GM21737 (cell line): ENCODE results near the gene NOP53.
"Not testable (repeated sequence)": the region's sequence is repeated elsewhere in the genome, so short reads cannot be mapped to it uniquely, and the experiment has no call there.

Experiments
- ATAC-seq: cut with Tn5 transposase; IDR thresholded peaks from one replicate; pipeline ENCODE4 v1.9.1; 2021; ENCODE audit warnings: mild to moderate bottlenecking, moderate library complexity; ENCODE audit not compliant: unreplicated experiment

The NOP53 gene

DNA sequence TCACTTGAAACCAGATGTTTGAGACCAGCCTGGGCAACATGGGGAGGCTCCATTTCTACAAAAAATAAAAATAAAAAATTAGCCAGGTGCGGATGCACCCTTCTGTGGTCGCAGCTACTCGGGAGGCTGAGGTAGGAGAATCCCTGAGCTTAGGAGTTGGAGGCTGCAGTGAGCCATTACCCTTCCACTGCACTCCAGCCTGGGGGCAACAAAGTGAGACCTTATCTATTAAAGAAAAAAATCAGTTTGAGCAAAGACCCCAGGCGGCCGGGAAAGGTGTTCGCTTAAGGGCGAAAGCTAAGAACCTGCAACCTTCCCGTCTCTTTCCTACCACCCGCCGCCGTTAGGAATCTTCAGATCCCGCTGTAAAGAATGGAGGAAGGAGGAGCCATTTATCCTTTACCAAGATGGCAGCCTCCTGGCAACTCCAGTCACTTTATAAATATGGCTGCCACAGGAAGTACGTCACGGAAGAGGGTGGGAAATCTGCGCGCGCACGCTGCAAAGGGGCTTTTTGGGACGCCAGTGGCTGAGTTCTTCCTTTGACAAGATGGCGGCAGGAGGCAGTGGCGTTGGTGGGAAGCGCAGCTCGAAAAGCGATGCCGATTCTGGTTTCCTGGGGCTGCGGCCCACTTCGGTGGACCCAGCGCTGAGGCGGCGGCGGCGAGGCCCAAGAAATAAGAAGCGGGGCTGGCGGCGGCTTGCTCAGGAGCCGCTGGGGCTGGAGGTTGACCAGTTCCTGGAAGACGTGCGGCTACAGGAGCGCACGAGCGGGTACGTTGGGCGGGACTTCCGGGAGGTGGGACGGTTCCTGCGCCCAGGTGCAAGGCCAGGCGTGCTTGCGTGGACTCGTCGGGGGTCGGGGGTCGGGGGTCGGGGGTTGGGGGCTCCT lies at the start of gene NOP53:
NOP53 (plus strand) TSS at position 537 of the 892 bp plus-strand sequence; CDS start at position 551, 14 bp downstream.
- peak; percentile 54 for ATAC-seq

DNA sequence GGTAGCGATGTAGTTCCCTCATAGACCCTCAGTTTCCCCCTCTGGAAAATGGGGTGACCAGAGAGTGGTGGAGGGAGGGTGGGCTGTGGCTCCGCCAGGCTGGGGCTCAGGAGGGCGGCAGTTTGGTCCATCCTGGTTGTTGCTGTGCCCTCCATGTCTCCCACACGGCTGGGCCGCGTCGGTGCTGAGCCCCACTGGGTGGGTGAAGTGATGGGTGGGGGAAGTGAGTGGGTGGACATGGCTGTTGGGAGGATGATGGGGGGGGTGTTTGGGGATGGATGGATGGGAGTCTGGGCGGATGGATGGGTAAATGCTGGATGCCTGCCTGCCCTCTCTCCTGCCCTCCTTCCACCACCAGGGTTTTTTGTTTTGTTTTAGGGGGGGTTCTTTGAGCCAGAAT lies 48.7 kb upstream of the NOP53 start:
- no peak for ATAC-seq

DNA sequence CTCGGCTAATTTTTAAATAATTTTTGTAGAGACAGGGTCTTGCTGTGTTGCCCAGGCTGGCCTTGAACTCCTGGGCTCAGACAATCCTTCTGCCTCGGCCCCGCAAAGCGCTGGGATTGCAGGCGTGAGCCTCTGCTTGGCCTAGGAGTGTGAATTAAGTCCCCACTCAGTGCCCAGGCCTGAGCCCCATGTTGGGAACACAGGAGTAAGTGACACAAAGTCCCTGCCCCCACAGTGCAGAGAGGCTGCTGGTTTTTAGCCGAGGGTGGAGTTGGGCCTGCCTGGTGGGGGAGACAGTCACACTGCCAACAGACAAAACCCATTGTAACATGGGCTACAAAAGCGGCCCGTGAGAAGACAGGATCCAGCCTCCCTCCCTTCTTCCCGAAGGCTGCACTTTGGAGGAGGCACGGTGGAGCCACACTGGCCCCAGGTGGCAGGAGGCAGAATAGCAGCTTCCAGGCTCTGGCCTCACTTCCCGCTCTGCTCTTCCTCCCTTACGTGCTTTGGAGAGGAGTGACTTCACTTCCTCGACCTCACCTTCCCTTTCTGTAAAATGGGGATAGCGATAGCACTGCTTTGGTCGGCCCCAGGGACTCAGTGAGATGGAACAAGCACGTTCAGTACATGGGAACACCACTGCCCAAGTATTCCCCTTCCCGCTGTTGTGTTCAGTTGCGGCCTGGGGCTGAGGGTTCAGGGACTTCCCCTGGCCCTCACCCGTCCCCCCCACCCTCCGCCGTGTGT lies 47.3 kb upstream of the NOP53 start:
- ATAC-seq, result no peak

DNA sequence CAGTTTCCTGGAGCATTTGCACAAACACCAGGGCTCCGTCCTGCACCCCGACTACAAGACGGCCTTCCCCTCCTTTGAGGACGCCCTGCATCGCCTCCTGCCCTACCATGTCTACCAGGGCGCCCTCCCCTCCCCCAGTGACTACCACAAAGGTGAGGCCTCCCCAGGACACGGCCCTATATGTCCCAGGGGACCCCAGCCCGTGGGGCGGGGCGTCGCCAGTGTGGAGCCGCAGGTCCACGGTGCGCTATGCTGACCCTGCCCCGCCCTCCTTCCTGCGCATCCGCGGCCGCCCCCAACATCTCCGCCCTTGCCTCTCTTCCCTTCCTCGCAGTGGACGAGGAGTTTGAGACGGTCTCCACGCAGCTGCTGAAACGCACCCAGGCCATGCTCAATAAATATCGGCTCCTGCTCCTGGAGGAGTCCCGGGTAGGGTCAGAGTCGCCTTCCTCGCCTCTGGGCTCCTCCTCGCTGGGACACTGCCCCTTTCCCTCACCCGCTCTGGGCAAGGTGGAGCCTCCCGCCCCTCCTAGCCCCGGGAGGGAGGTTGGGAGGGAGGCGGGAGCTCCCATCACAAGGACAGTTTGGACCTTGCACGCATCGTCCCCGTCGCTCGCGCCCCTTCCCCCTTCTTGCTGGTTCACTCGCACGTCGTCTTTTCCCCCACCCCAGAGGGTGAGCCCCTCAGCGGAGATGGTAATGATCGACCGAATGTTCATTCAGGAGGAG lies 46.6 kb upstream of the NOP53 start:
- no peak for ATAC-seq

DNA sequence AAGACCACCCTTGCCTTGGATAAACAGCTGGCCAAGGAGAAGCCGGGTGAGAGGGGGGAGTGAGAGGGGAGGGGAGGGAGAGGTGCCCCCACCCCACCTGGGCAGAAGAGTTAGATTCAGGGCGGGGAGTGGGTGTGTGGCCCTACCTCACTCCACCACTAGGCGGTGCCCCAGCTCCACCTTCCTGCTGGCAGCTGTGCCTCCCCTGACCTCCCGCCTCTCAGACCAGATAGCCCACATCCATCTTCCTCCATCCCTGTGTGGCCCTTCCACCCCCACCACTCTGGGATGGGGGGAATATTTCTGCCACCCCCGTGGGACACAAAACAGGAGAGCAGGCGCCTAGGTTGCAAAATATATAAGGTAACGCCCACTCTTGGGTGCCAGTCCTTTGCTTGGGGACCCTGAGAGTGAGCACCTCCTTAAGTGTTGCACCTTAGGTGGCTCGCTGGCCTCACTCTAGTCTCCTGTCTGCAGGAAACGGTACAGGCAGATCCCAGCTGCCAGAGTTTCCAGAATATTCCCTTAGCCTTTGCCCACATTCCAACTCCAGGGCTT lies 45.9 kb upstream of the NOP53 start:
- no peak for ATAC-seq

DNA sequence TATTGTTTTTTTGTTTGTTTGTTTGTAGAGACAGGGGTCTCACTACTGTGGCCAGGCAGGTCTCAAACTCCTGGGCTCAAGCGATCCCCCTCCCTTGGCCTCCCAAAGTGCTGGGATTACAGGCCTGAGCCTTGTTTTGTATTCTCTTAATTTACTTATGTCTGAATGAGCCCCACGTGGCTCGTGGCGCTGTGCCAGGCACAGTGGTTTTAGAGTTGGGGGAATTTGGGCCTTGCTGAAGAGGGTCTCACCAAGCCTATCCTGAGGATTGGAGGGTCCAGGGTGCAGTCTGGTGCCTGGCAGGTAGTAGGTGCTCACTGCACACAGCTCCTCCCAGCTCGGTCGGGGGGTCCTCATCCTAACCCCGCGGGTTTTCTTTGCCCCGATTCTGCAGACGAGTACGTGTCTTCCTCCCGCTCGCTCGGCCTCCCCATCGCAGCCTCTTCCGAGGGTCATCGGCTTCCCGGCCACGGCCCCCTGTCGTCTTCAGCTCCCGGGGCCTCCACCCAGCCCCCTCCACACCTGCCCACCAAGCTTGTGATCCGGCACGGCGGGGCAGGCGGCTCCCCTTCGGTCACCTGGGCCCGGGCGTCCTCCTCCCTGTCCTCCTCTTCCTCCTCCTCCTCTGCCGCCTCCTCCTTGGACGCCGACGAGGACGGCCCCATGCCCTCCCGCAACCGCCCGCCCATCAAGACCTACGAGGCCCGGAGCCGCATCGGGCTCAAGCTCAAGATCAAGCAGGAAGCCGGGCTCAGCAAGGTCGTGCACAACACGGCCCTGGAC lies 44.2 kb upstream of the NOP53 start:
- ATAC-seq, result no peak

DNA sequence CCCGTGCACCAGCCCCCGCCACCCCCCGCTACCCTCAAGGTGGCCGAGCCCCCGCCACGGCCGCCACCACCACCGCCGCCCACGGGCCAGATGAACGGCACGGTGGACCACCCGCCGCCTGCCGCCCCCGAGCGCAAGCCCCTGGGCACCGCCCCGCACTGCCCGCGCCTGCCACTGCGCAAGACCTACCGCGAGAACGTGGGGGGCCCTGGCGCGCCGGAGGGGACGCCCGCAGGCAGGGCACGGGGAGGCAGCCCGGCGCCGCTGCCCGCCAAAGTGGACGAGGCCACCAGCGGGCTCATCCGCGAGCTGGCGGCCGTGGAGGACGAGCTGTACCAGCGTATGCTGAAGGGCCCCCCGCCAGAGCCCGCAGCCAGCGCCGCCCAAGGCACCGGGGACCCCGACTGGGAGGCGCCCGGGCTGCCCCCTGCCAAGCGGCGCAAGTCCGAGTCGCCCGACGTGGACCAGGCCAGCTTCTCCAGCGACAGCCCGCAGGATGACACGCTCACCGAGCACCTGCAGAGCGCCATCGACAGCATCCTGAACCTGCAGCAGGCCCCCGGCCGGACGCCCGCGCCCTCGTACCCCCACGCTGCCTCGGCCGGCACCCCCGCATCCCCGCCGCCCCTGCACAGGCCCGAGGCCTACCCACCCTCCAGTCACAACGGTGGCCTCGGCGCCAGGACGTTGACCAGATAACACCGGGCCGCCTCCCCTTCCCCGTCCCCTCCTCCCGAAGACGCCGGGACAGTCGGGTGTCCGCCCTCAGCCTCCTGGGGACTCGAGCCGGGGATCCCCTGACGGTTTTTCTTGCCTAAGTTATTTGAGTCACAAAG lies 43.4 kb upstream of the NOP53 start:
- no peak for ATAC-seq

DNA sequence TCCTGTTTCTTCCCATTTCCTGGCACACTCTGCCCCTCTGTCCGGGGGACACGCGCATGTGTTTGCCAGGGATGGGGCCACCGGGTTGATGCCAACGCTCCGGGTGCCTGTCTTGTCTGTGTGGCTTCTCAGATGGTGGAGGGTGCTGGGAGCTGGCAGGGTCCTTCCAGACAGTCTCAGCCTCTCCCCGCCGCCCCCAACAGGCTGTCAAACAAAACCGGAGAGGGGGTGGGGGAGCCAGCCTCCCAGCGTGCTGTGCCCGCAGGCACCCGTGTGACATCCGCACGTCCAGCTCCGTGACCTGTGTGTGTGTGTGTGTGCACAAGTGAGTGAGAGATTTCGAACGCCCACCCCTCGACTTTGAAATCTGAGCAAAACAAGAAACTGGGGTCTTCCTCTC lies 42.7 kb upstream of the NOP53 start:
- no peak for ATAC-seq

DNA sequence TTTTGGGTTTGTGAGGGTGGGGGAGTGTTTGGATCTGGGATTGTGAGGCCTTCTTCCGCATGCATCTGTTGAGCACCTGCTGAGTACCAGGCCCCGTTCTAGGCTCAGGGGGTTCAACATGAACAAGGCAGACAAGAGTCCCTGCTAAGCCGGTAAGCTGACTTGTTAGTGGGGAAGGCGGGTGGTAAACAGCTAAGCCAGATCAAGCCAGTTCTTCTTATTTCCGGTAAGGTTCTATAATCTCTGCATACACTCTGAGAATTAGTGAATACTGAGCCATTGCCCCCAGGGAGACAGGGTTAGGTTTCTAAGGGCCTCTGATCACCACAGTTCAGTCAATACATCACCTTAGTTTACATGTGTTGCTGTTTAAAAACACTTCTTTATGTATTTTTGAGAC lies 42.0 kb upstream of the NOP53 start:
- no peak for ATAC-seq

DNA sequence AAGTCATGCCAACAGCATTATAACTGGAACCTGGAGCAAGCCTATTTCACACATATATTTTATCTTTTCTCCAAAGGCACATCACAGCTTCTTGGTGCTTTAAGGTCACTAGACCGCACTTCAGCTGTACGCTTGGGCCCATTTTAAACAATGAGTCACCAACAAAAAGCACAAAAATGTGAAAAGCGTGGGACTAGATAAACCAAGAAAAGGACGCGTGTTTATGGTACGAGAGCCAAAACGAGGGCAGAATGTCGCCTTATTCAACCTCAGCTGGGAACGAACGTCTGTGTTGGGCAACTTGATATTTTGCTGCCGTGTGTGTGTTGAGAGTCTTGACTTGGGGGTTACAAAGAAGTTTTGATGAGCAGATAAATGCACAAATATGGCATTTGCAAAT lies 41.3 kb upstream of the NOP53 start:
- no peak for ATAC-seq

DNA sequence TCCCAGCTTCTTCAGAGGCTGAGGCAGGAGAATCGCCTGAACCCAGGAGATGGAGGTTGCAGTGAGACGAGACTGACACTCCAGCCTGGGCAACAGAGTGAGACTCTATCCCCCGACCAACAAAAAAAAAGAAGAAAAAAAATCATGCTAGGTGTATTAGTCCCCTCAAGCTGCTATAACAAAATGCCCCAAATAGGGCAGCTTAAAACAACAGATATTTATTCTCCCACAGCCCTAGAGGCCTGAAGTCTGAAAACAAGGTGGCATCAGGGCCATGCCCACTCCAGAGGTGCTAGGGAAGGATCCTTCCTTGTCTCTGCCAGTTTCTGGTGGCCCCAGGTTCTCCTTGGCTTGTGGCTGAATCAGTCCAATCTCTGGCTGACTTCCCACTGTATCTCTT lies 40.7 kb upstream of the NOP53 start:
- no peak for ATAC-seq

DNA sequence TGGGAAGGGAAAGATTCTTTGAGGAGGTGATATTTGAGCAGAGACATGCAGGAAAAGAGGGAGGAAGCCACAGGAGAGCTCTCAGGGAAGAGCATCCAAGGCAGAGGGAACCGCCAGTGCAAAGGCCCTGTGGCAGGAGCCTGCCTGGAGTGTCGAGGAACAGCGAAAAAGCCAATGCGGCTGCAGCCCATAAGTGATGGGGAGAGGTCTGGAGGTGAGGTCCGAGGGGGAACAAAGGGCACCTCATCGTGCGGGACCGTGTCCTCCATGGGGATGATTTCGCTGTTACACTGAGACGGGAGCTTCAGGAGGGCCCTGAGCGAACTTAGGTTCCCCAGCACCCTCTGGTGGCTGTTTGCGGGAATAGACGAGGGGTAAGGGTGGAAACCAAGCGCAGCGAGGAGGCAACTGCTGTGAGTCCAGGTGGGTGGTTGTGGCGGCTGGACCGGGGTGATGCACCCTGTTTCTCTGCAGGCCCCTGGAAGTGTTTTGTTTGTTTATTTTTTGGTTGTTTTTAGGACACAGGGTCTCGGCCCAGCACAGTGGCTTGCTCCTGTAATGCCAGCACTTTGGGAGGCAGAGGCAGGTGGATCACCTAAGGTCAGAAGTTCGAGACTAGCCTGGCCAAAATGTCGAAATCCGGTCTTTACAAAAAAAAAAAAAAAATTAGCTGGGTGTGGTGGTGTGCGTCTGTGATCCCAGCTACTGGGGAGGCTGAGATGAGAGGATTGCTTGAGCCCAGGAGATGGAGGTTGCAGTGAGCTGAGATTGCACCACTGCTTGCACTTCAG lies 38.0 kb upstream of the NOP53 start:
- ATAC-seq, result no peak

DNA sequence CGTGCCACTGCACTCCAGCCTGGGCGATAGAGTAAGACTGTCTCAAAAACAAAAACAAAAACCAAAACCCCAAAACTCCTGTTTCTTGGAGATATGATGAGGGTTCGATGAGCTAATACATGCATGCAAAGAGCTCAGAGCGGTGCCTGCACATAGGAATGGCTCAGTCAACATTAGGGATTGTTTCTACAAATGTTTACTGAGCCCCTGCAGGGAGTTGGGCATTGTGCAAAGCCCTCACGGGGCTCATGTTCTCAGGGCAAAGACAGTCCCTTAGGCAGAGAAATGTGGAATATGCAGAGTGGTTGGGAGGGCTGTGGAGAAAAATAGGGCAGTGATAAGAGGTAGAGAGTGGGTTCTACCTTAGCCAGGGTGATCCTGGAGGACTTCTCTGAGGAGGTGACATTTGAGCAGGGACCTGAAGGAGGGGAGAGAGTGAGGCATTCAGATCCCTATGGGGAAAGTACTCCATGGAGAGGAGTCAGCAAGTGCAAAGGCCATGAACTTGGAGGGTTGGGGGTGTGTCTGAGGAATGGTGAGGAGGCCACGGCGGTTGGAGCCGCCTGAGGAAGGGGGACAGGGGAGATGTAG lies 33.6 kb upstream of the NOP53 start:
- ATAC-seq, result no peak

DNA sequence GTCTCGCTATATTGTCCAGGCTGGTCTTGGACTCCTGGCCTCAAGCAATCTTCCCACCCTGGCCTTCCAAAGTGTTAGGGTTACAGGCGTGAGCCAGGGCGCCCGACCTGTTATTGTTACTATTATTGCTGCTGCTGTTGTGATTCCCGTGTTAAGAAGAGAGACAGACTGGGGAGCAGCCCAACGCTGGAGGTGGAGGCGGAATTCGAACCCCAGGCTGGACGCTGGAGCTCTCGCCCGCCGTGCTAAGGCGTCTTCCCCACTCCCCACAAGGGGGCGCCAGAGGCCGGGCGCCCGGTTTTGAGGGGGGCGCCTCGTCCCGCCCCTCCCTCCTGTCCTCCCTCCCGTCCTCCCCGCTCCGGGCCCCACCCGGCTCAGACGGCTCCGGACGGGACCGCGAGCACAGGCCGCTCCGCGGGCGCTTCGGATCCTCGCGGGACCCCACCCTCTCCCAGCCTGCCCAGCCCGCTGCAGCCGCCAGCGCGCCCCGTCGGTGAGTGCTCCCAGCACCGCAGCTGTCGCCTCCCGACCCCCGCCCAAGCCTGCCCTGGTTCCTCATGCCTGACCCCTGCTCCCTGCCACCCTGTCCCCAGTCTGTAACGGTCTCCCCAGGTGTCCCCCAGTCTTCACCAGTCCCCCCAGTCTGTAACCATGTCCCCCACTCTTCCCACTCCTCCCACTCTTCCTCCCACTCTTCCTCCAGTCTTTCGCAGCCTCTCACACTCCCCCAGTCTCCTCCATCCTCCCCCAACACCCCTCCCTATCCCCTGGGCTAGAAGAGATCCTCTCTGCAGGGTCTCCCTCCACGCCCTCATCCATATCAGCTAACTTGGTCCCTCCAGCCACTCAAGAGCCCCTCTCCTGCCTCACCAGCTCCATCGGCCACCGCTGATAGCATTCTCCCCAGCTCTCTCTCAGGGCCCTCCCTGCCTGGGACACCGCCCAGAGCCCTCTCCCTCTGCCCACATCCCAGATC lies 32.0 kb upstream of the NOP53 start, which contains the start of gene EHD2:
EHD2 (plus strand) TSS at position 377 of the 976 bp plus-strand sequence. CDS start 3,191 bp downstream, outside the sequence.
- ATAC-seq, result no peak

DNA sequence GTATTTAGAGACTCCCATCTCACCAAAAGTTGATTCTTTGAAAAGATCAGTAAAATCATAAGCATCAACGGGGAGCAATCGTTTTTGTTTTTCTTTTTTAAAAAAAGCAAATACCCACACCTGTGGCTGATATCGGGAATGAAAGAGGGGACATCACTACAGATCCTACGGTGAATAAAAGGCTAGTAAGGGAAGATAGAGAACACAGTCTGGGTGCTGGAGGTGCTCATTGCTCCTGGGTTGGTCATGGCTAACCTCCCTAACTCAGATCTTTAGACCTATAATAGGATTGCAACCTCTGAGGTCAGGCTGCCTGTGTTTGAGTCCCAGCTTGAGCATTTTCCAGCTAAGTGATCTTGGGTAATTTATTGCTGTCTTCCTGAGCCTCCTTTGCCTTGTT lies 31.0 kb upstream of the NOP53 start:
- ATAC-seq, result no peak

DNA sequence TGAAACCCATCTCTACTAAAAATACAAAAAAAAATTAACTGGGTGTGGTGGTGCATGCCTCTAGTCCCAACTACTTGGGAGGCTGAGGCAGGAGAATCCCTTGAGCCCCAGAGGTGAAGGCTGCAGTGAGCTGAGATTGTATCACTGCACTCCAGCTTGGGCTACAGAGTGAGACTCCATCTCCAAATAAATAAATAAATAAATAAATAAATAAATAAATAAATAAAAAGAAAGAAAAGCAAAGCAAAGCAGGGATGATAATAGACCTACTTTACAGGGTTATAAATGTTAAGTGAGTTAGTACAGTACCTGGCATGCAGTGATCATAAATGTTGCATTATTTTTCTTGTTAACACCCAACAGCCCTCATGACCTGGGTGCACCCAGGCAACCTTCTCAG lies 30.5 kb upstream of the NOP53 start:
- not testable (repeated sequence) for ATAC-seq
